ENCODE data around the gene WDR18. TPM values are rescaled to one million over a fixed set of nuclear protein-coding genes. Genes with fewer than 3 reads are reported as not detected.

Gene WDR18
- polyA plus RNA-seq, 1 of the 3 experiments (the other 2 are of a cell fraction): 47.9 TPM

DNA sequence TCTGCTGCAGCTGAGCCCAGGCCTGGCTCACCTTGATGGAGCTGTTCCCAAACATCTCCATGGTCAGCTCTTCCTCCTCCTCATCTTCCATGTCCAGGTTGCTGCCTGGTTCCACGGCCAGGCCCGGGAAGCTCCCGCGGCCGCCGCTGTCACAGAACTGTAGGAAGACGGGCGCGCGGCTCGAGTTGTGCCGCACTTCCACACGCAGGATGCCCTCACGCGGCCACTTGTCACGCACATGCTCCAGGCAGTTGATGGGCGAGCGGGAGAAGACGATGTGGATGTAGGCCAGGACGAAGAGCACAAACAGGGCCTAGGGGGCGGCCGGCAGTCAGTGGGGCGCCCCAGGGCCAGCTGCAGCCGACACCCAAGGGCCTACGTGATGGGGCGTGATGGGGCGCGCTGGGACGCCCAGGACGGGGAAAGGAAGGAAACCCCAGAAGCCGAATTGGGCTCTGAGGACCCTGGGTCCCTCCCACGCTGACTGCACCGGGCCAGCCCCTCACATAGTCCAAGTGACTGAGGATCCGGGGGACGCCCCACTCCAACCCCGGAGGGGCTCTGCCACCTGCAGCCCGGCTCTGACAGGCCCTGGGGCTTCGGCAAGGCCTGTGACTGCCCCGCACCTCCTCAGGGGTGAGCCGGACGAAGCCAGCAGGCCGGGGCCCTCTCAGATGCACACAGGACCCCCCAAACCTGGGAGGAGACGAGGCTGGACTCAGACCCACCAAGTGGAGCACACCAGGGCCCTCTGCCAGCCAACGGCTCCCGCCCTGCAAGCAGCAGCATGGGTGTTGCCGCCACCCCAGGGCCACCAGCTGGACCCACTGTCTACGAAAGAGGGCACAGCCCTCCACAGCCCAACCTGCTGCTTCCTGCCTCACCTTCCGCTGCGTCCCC, 30.3 kb downstream of the WDR18 start (continued):
- TF ChIP-seq SIN3A (IDR thresholded peaks at IDR 0.05; ENCODE audit: borderline replicate concordance, low read depth, low read length) (no peak), NFIC (IDR thresholded peaks at IDR 0.05; ENCODE audit: borderline replicate concordance) (no peak), TCF12 (IDR thresholded peaks at IDR 0.05) (no peak), FOXM1 (IDR thresholded peaks at IDR 0.05; ENCODE audit: low read depth) (no peak), MXI1 (IDR thresholded peaks at IDR 0.05; ENCODE audit: low read depth, low read length) (no peak), RFX5 (IDR thresholded peaks at IDR 0.05; ENCODE audit: low read length) (no peak), FOXJ3 (CRISPR knock-in tag; IDR thresholded peaks at IDR 0.05) (no peak), RXRA (IDR thresholded peaks at IDR 0.05; ENCODE audit: borderline replicate concordance, low read depth) (no peak)
- TF ChIP-seq, protein P1, sequence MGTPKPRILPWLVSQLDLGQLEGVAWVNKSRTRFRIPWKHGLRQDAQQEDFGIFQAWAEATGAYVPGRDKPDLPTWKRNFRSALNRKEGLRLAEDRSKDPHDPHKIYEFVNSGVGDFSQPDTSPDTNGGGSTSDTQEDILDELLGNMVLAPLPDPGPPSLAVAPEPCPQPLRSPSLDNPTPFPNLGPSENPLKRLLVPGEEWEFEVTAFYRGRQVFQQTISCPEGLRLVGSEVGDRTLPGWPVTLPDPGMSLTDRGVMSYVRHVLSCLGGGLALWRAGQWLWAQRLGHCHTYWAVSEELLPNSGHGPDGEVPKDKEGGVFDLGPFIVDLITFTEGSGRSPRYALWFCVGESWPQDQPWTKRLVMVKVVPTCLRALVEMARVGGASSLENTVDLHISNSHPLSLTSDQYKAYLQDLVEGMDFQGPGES (IDR thresholded peaks at IDR 0.05; ENCODE audit: low read depth, low read length): no peak
- TF ChIP-seq, protein P2, sequence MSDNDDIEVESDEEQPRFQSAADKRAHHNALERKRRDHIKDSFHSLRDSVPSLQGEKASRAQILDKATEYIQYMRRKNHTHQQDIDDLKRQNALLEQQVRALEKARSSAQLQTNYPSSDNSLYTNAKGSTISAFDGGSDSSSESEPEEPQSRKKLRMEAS (IDR thresholded peaks at IDR 0.05; ENCODE audit: low read depth): no peak

DNA sequence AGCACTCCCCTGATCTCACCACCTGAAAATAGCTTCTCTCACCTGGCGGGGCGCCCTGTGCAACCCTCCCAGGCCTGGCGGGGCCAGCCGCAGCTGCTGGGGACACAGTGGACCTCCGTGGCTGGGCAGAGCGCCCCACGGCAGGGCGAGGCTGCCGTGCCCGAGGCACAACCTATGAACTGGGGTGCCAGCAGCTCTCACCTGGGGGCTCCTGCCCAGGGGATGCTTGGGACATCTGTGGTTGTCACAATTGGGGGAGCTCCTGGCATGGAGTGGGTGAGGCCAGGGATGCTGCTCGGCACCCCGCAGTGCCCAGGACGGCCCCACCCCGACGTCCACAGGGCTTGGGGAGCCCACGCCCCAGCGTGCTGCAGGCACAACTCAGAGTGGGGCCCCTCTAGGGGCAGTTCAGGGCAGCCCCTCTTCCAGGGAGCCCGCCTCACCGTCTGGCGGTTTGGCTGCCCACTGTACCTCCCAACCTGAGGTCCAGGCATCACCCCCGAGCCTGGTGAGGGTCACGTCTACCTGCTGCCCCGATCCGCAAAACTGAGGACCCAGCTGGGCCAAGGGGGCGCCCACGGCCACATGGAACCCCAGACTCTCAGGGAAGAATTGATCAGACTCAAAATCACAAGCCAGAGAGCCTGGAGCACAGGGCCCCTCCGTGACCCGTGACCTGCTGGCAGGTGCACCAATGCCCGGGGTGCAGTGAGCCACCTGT, 31.1 kb downstream of the WDR18 start:
- Histone ChIP-seq H2AFZ (ENCODE audit: low read depth) (no peak overlapping the region), H3K4me2 (no peak overlapping the region), H3K9me2 (no peaks in the 10 kb centered on the region), H3K9ac (no peak overlapping the region), H3F3A (replicated peaks; ENCODE audit: insufficient read depth) (no peaks in the 10 kb centered on the region), H3K79me2 (ENCODE audit: insufficient read depth) (peaks cover 67% of the 10 kb centered on the region), H3K36me3 (replicated peaks in 1 of 2; ENCODE audit: control insufficient read depth in 1 of 2, insufficient read depth in 2 of 2, low read length in 1 of 2) (peaks cover 0 to 36% of the 10 kb centered on the region in 2 experiments), H3K4me3 (ENCODE audit: low read depth in 2 of 2, low read length in 1 of 2) (no peak overlapping the region), H3K4me1 (ENCODE audit: control insufficient read depth in 1 of 2, insufficient read depth in 2 of 2, low read depth in 1 of 2, low read length in 1 of 2) (peaks cover 13 to 26% of the 10 kb centered on the region in 2 experiments; a peak in 1 of 4 replicates), H3K27ac (ENCODE audit: low read depth in 2 of 2, low read length in 1 of 2) (no peak overlapping the region), H3K27me3 (ENCODE audit: insufficient read depth) (no peaks in the 10 kb centered on the region), H4K20me1 (ENCODE audit: insufficient read depth) (peaks cover 67% of the 10 kb centered on the region), H3K9me3 (no peaks in the 10 kb centered on the region)
- TF ChIP-seq, protein P3, sequence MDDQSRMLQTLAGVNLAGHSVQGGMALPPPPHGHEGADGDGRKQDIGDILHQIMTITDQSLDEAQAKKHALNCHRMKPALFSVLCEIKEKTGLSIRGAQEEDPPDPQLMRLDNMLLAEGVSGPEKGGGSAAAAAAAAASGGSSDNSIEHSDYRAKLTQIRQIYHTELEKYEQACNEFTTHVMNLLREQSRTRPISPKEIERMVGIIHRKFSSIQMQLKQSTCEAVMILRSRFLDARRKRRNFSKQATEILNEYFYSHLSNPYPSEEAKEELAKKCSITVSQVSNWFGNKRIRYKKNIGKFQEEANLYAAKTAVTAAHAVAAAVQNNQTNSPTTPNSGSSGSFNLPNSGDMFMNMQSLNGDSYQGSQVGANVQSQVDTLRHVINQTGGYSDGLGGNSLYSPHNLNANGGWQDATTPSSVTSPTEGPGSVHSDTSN (IDR thresholded peaks at IDR 0.05): no peak
- no peak for TF ChIP-seq SMC3 (IDR thresholded peaks at IDR 0.05; ENCODE audit: low read depth, low read length)
- TF ChIP-seq TEAD4 (IDR thresholded peaks at IDR 0.05; ENCODE audit: borderline replicate concordance, insufficient read depth): no peak
- no peak for TF ChIP-seq EP300 (IDR thresholded peaks at IDR 0.05; ENCODE audit: borderline replicate concordance in 1 of 2, low read depth in 1 of 2, low read length in 1 of 2)
- TF ChIP-seq RAD21 (IDR thresholded peaks at IDR 0.05; ENCODE audit: low read length): no peak
- TF ChIP-seq GATA2 (CRISPR knock-in tag; IDR thresholded peaks at IDR 0.05): no peak
- TF ChIP-seq NFIC (IDR thresholded peaks at IDR 0.05; ENCODE audit: borderline replicate concordance): no peak
- ChIA-PET CTCF (interaction anchor here (1.6 kb wide), 1 partner anchor 152 kb away, joined by 5 read pairs; no protein-coding TSS in a partner anchor), POLR2A (no interaction called here)
- no CpG with 5 or more reads among the region's 29 CpGs for WGBS (ENCODE audit: low lambda C conversion rate)
- no peak for DNase-seq

Data from SK-N-SH (cell line).